SK-N-SH treated with all-trans-retinoic acid at 6 μM for 48 hours (cell line): ENCODE data around the gene STARD10.

Experiments used
- BACH2 ChIP-seq: fragments of 250-450 bp; sonication (Bioruptor Pico); IDR thresholded peaks from 2 replicates; pipeline ENCODE4 v1.9.0; 2021; ENCODE audit warnings: mild to moderate bottlenecking, borderline replicate concordance
- CREB5 ChIP-seq: fragments of 250-450 bp; sonication (Bioruptor Pico); IDR thresholded peaks from 2 replicates; pipeline ENCODE4 v1.5.1; 2020; ENCODE audit warnings: low read depth, mild to moderate bottlenecking, moderate library complexity
- CSRNP3 ChIP-seq: fragments of 250-450 bp; sonication (Bioruptor Pico); IDR thresholded peaks from 2 replicates; pipeline ENCODE4 v1.5.1; 2021; ENCODE audit warnings: mild to moderate bottlenecking, moderate library complexity
- ESRRG ChIP-seq: fragments of 250-450 bp; sonication (Bioruptor Pico); IDR thresholded peaks from 2 replicates; pipeline ENCODE4 v1.6.1; 2021; ENCODE audit warnings: mild to moderate bottlenecking
- ISL1 ChIP-seq: fragments of 250-450 bp; sonication (Bioruptor Pico); IDR thresholded peaks from 2 replicates; pipeline ENCODE4 v2.1.2; 2022; ENCODE audit warnings: mild to moderate bottlenecking, moderate library complexity
- PATZ1 ChIP-seq: fragments of 250-450 bp; sonication (Bioruptor Pico); IDR thresholded peaks from 2 replicates; pipeline ENCODE4 v1.8.0; 2020; ENCODE audit warnings: mild to moderate bottlenecking, moderate library complexity, borderline replicate concordance
- PPARA ChIP-seq: fragments of 250-450 bp; sonication (Bioruptor Pico); IDR thresholded peaks from 2 replicates; pipeline ENCODE4 v1.5.0; 2020; ENCODE audit warnings: mild to moderate bottlenecking, borderline replicate concordance
- SNAI2 ChIP-seq: fragments of 250-450 bp; sonication (Bioruptor Pico); IDR thresholded peaks from 2 replicates; pipeline ENCODE4 v1.5.0; 2020; ENCODE audit warnings: mild to moderate bottlenecking, moderate library complexity
- TOX ChIP-seq: fragments of 250-450 bp; sonication (Bioruptor Pico); IDR thresholded peaks from 2 replicates; pipeline ENCODE4 v1.8.0; 2021; ENCODE audit warnings: mild to moderate bottlenecking, moderate library complexity, borderline replicate concordance
- ZC3H10 ChIP-seq: fragments of 250-450 bp; sonication (Bioruptor Pico); IDR thresholded peaks from 2 replicates; pipeline ENCODE4 v1.5.1; 2021; ENCODE audit warnings: mild to moderate bottlenecking, moderate library complexity
- ZFP30 ChIP-seq: fragments of 450-650 bp; formaldehyde crosslinking; IDR thresholded peaks from 2 replicates; pipeline ENCODE4 v1.5.0; 2022; ENCODE audit warnings: mild to moderate bottlenecking, moderate library complexity
- ZNF70 ChIP-seq: fragments of 450-650 bp; formaldehyde crosslinking; IDR thresholded peaks from 2 replicates; pipeline ENCODE4 v1.5.0; 2020; ENCODE audit warnings: mild to moderate bottlenecking, moderate library complexity
- ZNF8 ChIP-seq: fragments of 450-650 bp; formaldehyde crosslinking; IDR thresholded peaks from 2 replicates; pipeline ENCODE4 v1.5.0; 2020; ENCODE audit warnings: mild to moderate bottlenecking, moderate library complexity
- TF ChIP-seq, protein P1 (sequence below): fragments of 250-450 bp; sonication (Bioruptor Pico); IDR thresholded peaks from 2 replicates; pipeline ENCODE4 v1.8.0; 2021; ENCODE audit warnings: low read depth, mild to moderate bottlenecking, moderate library complexity, borderline replicate concordance

DNA sequence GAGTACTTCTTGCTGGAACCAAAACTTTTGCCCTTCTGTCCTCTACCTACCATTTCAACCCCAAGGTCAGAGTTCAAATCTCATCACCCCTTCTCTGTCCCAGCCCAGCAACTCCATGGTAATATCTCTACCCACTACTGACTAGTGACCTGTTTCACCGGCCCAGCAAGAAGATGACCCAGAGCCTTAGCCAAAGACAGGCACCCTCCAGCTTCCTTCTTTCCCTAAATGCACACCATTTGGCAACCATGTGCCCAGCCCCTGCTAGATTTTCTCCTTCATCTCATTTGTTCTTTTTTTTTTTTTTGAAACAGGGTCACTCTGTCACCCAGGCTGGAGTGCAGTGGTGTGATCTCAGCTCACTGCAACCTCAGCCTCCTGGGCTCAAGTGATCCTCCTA is 56.5 kb downstream of the STARD10 start:
- TF ChIP-seq TOX (CRISPR knock-in tag) (no peak), CSRNP3 (CRISPR knock-in tag) (no peak), ZNF8 (CRISPR knock-in tag) (no peak), CREB5 (CRISPR knock-in tag) (no peak), ZNF70 (CRISPR knock-in tag) (no peak), ISL1 (CRISPR knock-in tag) (no peak), BACH2 (no peak), SNAI2 (no peak), PATZ1 (CRISPR knock-in tag) (no peak), ZFP30 (CRISPR knock-in tag) (no peak), ESRRG (CRISPR knock-in tag) (no peak), ZC3H10 (no peak), PPARA (CRISPR knock-in tag) (no peak)
- TF ChIP-seq, protein P1, sequence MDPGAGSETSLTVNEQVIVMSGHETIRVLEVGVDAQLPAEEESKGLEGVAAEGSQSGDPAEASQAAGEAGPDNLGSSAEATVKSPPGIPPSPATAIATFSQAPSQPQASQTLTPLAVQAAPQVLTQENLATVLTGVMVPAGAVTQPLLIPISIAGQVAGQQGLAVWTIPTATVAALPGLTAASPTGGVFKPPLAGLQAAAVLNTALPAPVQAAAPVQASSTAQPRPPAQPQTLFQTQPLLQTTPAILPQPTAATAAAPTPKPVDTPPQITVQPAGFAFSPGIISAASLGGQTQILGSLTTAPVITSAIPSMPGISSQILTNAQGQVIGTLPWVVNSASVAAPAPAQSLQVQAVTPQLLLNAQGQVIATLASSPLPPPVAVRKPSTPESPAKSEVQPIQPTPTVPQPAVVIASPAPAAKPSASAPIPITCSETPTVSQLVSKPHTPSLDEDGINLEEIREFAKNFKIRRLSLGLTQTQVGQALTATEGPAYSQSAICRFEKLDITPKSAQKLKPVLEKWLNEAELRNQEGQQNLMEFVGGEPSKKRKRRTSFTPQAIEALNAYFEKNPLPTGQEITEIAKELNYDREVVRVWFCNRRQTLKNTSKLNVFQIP (CRISPR knock-in tag): no peak
